Astrocyte (in vitro differentiated cells and primary cell): ENCODE results near the gene TIMM23B.

ENCODE experiments used
- EZH2 ChIP-seq: IDR thresholded peaks from 2 replicates; pipeline ENCODE4 v1.6.1; 2012; ENCODE audit warnings: mild to moderate bottlenecking, low read length, inconsistent platforms; ENCODE audit not compliant: insufficient read depth
- TF ChIP-seq, protein P1 (sequence below): IDR thresholded peaks from 2 replicates; pipeline ENCODE4 v1.5.1; 2011; ENCODE audit warnings: low read depth, mild to moderate bottlenecking, inconsistent platforms, low read length, moderate library complexity; ENCODE audit not compliant: insufficient read depth

- TF ChIP-seq, protein P1, sequence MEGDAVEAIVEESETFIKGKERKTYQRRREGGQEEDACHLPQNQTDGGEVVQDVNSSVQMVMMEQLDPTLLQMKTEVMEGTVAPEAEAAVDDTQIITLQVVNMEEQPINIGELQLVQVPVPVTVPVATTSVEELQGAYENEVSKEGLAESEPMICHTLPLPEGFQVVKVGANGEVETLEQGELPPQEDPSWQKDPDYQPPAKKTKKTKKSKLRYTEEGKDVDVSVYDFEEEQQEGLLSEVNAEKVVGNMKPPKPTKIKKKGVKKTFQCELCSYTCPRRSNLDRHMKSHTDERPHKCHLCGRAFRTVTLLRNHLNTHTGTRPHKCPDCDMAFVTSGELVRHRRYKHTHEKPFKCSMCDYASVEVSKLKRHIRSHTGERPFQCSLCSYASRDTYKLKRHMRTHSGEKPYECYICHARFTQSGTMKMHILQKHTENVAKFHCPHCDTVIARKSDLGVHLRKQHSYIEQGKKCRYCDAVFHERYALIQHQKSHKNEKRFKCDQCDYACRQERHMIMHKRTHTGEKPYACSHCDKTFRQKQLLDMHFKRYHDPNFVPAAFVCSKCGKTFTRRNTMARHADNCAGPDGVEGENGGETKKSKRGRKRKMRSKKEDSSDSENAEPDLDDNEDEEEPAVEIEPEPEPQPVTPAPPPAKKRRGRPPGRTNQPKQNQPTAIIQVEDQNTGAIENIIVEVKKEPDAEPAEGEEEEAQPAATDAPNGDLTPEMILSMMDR: no peak
- no peak for TF ChIP-seq EZH2
These were observed 79.8 kb downstream of the TIMM23B start for GRCh38 chr10:50021646-50022045.
